ENCODE measurements around the gene SCAI.

The SCAI gene

GRCh38 chr9:124894741-124895170, 248.6 kb downstream of the SCAI start:
- Mint-ChIP-seq H3K36me3 (ENCODE audit: low read depth) (peaks cover 82% of the 10 kb centered on the region), H3K27me3 (no peaks in the 10 kb centered on the region), H3K4me3 (no peak overlapping the region), H3K27ac (no peak overlapping the region), H3K9me3 (no peaks in the 10 kb centered on the region), H3K4me1 (ENCODE audit: low read depth) (no peaks in the 10 kb centered on the region)

- no peaks in the 10 kb centered on the region for H3K27me3 Mint-ChIP-seq
- H3K9me3 Mint-ChIP-seq = no peaks in the 10 kb centered on the region
- H3K36me3 Mint-ChIP-seq (ENCODE audit: low read depth) = peaks cover 81% of the 10 kb centered on the region
- no peaks in the 10 kb centered on the region for H3K4me1 Mint-ChIP-seq (ENCODE audit: low read depth)
- no peak overlapping the region for H3K27ac Mint-ChIP-seq
- H3K4me3 Mint-ChIP-seq = no peak overlapping the region
These were observed 249.1 kb downstream of the SCAI start for GRCh38 chr9:124894035-124894740.

All from stimulated activated naive CD8-positive, alpha-beta T cell treated with anti-CD3 and anti-CD28 coated beads, Interleukin-15, Interleukin-2, amounts not matched to agents 100 ng/mL and 50 ng/mL, for 24 hours (primary cell).